Activated CD8-positive, alpha-beta T cell treated with anti-CD3 and anti-CD28 coated beads for 36 hours (primary cell): Measurements from ENCODE around the gene AGBL4. TPM values are rescaled to one million over a fixed set of nuclear protein-coding genes. Genes with fewer than 3 reads are reported as not detected.

ENCODE experiments used
- ATAC-seq: fragments of 200-7000 bp; cut with Tn5 transposase; one replicate; pipeline ENCODE4 v1.10.0; 2021; ENCODE audit warnings: mild to moderate bottlenecking, moderate library complexity
- CTCF ChIA-PET: fragments of 350-600 bp; sonication (Branson Sonifier 250); formaldehyde crosslinking; loops from one replicate; lab custom pipeline; 2021; ENCODE audit warnings: antibody characterized with exemption; lab: Charles Lee
- POLR2A ChIA-PET: fragments of 350-600 bp; sonication (Branson Sonifier 250); formaldehyde crosslinking; loops from one replicate; lab custom pipeline; 2021; ENCODE audit warnings: antibody characterized with exemption; lab: Charles Lee
- DNase-seq: peaks from one replicate; pipeline ENCODE4 v3.0.0-alpha.2; 2020
- H3K27ac Mint-ChIP-seq: one replicate; pipeline ENCODE4 v1.8.0; 2021; ENCODE audit warnings: mild to moderate bottlenecking, mixed read lengths
- H3K27me3 Mint-ChIP-seq: one replicate; pipeline ENCODE4 v1.8.0; 2021; ENCODE audit warnings: mixed read lengths
- H3K36me3 Mint-ChIP-seq: one replicate; pipeline ENCODE4 v1.8.0; 2021; ENCODE audit warnings: low read depth, mixed read lengths
- H3K4me1 Mint-ChIP-seq: one replicate; pipeline ENCODE4 v1.8.0; 2021; ENCODE audit warnings: low read depth, mixed read lengths
- H3K4me3 Mint-ChIP-seq: one replicate; pipeline ENCODE4 v1.8.0; 2021; ENCODE audit warnings: mild to moderate bottlenecking, moderate library complexity, mixed read lengths
- H3K9me3 Mint-ChIP-seq: one replicate; pipeline ENCODE4 v1.8.0; 2021; ENCODE audit warnings: mixed read lengths
- CTCF ChIP-seq: fragments of 200-600 bp; IDR thresholded peaks from one replicate; pipeline ENCODE4 v1.8.0; 2022; ENCODE audit warnings: antibody characterized with exemption, mild to moderate bottlenecking
- intact Hi-C: fragments of 100-400 bp; cut with micrococcal nuclease; formaldehyde crosslinking; loops from one replicate; pipeline ENCODE4 v1.10.0; 2022
- total RNA-seq, 2 experiments: library from RNA; stranded (reverse); gene quantifications; one replicate each; pipeline ENCODE4 v1.2.3, GENCODE V29; 2021

AGBL4 gene
- total RNA-seq, 2 experiments from 2014 or later = 0.14 TPM; not detected in 1

- ChIA-PET CTCF (no interaction called here), POLR2A (no interaction called here)
- Mint-ChIP-seq H3K27me3 (peaks cover 3% of the 10 kb centered on the region), H3K27ac (no peak overlapping the region), H3K4me1 (no peaks in the 10 kb centered on the region), H3K9me3 (no peaks in the 10 kb centered on the region), H3K4me3 (no peak overlapping the region), H3K36me3 (no peaks in the 10 kb centered on the region)
- no peak for ATAC-seq
- no peak for DNase-seq
- no peak for TF ChIP-seq CTCF
- intact Hi-C loops = no loop called here
Observed at GRCh38 chr1:48969971-48970370, 1053.8 kb downstream of the AGBL4 start.

GRCh38 chr1:48967318-48967717, 1056.4 kb downstream of the AGBL4 start:
- DNase-seq = no peak
- Mint-ChIP-seq H3K9me3 (no peaks in the 10 kb centered on the region), H3K27ac (no peak overlapping the region), H3K27me3 (peaks cover 3% of the 10 kb centered on the region), H3K4me1 (no peaks in the 10 kb centered on the region), H3K4me3 (no peak overlapping the region), H3K36me3 (no peaks in the 10 kb centered on the region)
- no peak for TF ChIP-seq CTCF
- intact Hi-C loops = no loop called here
- POLR2A ChIA-PET = no interaction called here
- no peak for ATAC-seq
- CTCF ChIA-PET = no interaction called here

- ATAC-seq (no peak), DNase-seq (no peak)
- Mint-ChIP-seq H3K4me1 (no peaks in the 10 kb centered on the region), H3K36me3 (no peaks in the 10 kb centered on the region), H3K27me3 (peaks cover 3% of the 10 kb centered on the region), H3K27ac (no peak overlapping the region), H3K9me3 (no peaks in the 10 kb centered on the region), H3K4me3 (no peak overlapping the region)
- ChIA-PET CTCF (no interaction called here), POLR2A (no interaction called here)
- intact Hi-C loops = no loop called here
- TF ChIP-seq CTCF = no peak
Observed at GRCh38 chr1:48966583-48966982, 1057.2 kb downstream of the AGBL4 start.

- Mint-ChIP-seq H3K27ac (no peak overlapping the region), H3K9me3 (no peaks in the 10 kb centered on the region), H3K4me1 (no peaks in the 10 kb centered on the region), H3K36me3 (no peaks in the 10 kb centered on the region), H3K27me3 (peaks cover 12% of the 10 kb centered on the region), H3K4me3 (no peak overlapping the region)
- TF ChIP-seq CTCF = no peak
- ATAC-seq (no peak), DNase-seq (no peak)
- ChIA-PET POLR2A (no interaction called here), CTCF (no interaction called here)
- intact Hi-C loops = no loop called here
Observed at GRCh38 chr1:48960320-48960719, 1063.4 kb downstream of the AGBL4 start.

- H3K27ac Mint-ChIP-seq = no peak overlapping the region
- peaks cover 9% of the 10 kb centered on the region for H3K27me3 Mint-ChIP-seq
- H3K4me3 Mint-ChIP-seq = no peak overlapping the region
- ChIA-PET CTCF (no interaction called here), POLR2A (no interaction called here)
- ATAC-seq (no peak), DNase-seq (no peak)
- no peak for TF ChIP-seq CTCF
- H3K9me3 Mint-ChIP-seq = no peaks in the 10 kb centered on the region
- intact Hi-C loops = no loop called here
- H3K4me1 Mint-ChIP-seq = no peaks in the 10 kb centered on the region
- H3K36me3 Mint-ChIP-seq = no peaks in the 10 kb centered on the region
Observed at GRCh38 chr1:48955774-48956173, 1068.0 kb downstream of the AGBL4 start.
